Stimulated activated CD4-positive, alpha-beta T cell treated with anti-CD3 and anti-CD28 coated beads, Interleukin-2, amount 100 ng/mL, for 24 hours (primary cell): ENCODE results near the gene SPDYE2.
"Not testable (repeated sequence)": the region's sequence is repeated elsewhere in the genome, so short reads cannot be mapped to it uniquely, and the experiment has no call there.

ENCODE experiments used
- DNase-seq, 2 donors: peaks; one replicate each; pipeline ENCODE4 v3.0.0-alpha.2; 2020

SPDYE2 gene

DNA sequence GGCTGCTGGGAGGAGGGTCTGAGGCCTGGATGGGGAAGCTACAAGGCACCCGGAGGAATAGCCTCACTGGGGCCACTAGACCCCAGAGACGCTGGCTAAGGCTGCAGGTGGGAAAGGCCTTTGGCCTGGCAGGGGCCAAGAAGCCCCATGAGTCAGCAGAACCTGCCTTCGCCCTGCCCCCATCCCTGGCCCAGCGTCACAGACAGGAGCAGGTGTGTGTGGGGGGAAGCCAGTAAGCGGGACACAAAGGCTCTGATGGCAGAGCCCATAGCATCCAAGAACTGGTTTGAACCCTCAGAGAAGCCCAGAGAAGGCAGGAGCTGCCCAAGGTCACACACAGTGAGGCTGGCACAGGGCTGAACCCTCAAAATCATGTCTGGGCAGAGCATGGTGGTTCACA lies 55.8 kb downstream of the SPDYE2 start:
- not testable (repeated sequence) for DNase-seq

DNA sequence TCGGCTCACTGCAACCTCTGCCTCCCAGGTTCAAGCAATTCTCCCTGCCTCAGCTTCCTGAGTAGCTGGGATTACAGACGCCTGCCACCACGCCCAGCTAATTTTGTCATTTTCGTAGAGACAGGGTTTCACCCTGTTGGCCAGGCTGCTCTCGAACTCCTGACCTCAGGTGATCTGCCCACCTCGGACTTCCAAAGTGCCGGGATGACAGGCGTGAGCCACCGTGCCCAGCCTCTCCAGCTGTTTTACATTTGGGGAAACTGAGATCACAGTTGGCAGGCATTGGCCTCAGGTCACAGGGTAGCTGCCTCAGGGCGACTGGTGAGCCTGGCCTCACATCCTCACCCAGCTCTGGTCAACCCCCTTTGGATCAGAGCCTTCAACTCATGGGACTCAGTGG lies 58.7 kb downstream of the SPDYE2 start:
- not testable (repeated sequence) for DNase-seq

DNA sequence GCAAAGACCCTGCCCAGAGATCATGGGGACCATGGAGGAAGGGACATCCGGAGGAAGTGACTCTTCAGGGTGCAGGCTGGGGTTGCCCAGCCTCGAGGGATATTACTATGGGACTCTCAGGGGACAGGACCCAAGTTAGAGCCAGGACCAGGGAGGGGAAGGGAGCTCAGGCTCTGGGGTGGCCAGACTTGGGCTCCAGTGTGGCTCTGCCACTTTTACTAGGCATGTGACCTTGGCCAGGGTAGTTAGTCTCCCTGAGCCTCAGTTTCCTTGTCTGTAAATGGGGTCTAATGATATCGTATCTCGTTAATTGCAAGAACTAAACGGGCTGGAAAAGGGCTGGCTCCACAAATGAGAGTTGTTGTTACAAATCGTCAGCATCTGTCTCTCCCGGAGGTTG lies 59.4 kb downstream of the SPDYE2 start:
- not testable (repeated sequence) for DNase-seq

DNA sequence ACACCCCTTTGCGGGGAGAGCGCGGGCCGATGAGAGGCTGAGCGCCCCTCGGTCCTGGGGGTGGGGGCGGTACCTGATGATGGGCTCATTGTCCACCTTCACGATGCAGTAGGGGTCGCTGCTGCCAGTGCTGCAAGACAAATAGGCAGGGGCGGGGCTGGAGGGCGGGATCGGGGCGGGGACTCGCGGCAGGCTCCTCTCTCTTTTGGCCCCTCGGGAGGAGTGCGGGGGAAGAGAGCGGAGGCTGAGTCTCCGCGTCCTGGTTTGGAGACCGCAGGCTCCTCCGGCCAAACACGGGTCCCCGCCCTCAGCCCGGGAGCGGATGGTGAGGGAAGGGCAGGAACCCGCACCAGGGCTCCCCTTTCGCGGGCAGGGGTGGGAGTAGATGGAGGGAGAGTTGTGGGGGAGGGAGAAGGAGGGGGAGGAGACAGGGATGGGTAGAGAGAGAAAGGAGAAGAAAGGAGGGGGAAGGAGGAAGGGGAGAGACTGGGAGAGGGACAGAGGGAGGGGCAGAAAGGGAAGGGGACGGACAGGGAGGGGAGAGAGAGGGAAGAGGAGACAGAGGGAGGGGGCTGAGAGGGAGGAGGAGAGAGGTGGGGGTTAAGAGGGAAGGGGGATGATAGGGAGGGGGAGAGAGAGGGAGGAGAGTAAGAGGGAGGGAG lies 60.1 kb downstream of the SPDYE2 start:
- not testable (repeated sequence) for DNase-seq

DNA sequence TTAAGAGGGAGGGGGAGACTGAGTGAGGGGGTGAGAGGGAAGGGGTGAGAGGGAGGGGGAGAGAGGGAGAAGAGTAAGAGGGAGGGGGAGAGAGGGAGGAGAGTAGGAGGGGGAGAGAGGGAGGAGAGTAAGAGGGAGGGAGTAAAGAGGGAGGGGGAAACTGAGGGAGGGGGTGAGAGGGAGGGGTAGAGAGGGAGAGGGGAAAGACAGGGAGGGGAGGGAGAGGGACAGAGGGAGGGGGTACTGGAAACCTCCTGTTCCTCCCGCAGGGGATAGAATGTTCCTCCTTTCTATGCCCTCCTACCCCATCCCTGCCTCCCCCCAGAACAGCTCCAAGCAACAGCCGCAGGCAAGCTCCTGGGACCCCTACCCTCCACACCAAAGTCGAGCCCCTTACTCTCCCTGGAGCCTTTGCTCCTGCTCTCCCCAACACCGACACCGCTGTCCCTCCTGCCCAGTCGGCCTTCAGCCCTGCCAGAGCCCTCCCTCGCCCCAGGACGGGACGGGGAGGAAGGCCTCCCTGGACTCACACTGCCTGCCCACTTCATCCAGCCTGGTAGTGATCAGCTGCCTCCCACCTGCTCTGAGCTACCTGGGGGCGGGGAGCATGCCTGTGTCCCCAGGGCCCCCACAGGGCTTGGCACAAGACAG lies 60.8 kb downstream of the SPDYE2 start:
- DNase-seq: not testable (repeated sequence)
